Muscle of leg (tissue), 11 donors: ENCODE measurements around the gene CUX1. TPM values are rescaled to one million over a fixed set of nuclear protein-coding genes. Genes with fewer than 3 reads are reported as not detected.

Experiments
- DNase-seq: peaks from one replicate; pipeline ENCODE4 v3.0.0; 2013
- H3K27ac ChIP-seq: one replicate; pipeline ENCODE4 v1.5.1; 2013; ENCODE audit warnings: mild to moderate bottlenecking, low read length, control low read depth
- H3K27me3 ChIP-seq: one replicate; pipeline ENCODE4 v1.6.1; 2013; ENCODE audit warnings: low read length; ENCODE audit not compliant: control insufficient read depth, insufficient read depth
- H3K36me3 ChIP-seq: one replicate; pipeline ENCODE4 v1.6.1; 2013; ENCODE audit warnings: low read length; ENCODE audit not compliant: control insufficient read depth, insufficient read depth
- H3K4me1 ChIP-seq: one replicate; pipeline ENCODE4 v1.6.1; 2013; ENCODE audit warnings: low read length; ENCODE audit not compliant: control insufficient read depth, insufficient read depth
- H3K4me3 ChIP-seq: one replicate; pipeline ENCODE4 v1.5.1; 2013; ENCODE audit warnings: low read length, control low read depth
- H3K9me3 ChIP-seq: replicated peaks from 2 replicates; pipeline ENCODE4 v1.6.1; 2013; ENCODE audit warnings: low read depth, low read length; ENCODE audit not compliant: control insufficient read depth
- WGBS: methylation state at CpG from one replicate; pipeline ENCODE4 v1.1.5; 2013; ENCODE audit warnings: missing lambda C conversion rate; ENCODE audit not compliant: insufficient coverage; 5-methylcytosine and 5-hydroxymethylcytosine counted together
- polyA plus RNA-seq, 8 donors: library from polyadenylated mRNA; unstranded; fragments of 120-200 nt; gene quantifications; one replicate each; pipeline versions ENCODE4 v1.2.1 to v1.2.3, GENCODE V29; 2013; ENCODE audit warnings: inconsistent platforms in 1 of 8, low replicate concordance in 1 of 8; ENCODE audit not compliant: insufficient read length in 8 of 8, insufficient read depth in 1 of 8
- total RNA-seq: library from RNA; stranded (reverse); fragments of 120-200 nt; gene quantifications from one replicate; pipeline ENCODE4 v1.2.4, GENCODE V29; 2013

The CUX1 gene
- total and polyA plus RNA-seq, 9 donors, result 29.4 to 46.9 (median 40.8) TPM

GRCh38 chr7:102066476-102066875 lies 249.1 kb downstream of the CUX1 start:
- peaks cover 4% of the 10 kb centered on the region for H3K9me3 ChIP-seq
- H3K4me3 ChIP-seq, result no peak overlapping the region
- peaks cover 15% of the 10 kb centered on the region for H3K4me1 ChIP-seq
- H3K27ac ChIP-seq, result no peak overlapping the region
- H3K27me3 ChIP-seq, result no peaks in the 10 kb centered on the region
- H3K36me3 ChIP-seq, result peaks cover 12% of the 10 kb centered on the region
- DNase-seq, result peak; percentile 23
- WGBS, result 59% methylated on average over 6 of the region's 9 CpGs

GRCh38 chr7:102068846-102069245 lies 251.4 kb downstream of the CUX1 start:
- Histone ChIP-seq H3K4me3 (no peak overlapping the region), H3K27ac (no peak overlapping the region), H3K9me3 (peaks cover 9% of the 10 kb centered on the region), H3K27me3 (no peaks in the 10 kb centered on the region), H3K4me1 (peaks cover 11% of the 10 kb centered on the region), H3K36me3 (peaks cover 19% of the 10 kb centered on the region)
- DNase-seq, result no peak
- WGBS, result 93% methylated on average over 14 of the region's 14 CpGs

GRCh38 chr7:102069931-102070629 lies 252.7 kb downstream of the CUX1 start:
- peaks cover 23% of the 10 kb centered on the region for H3K36me3 ChIP-seq
- no peak overlapping the region for H3K27ac ChIP-seq
- WGBS, result 90% methylated on average over 4 of the region's 7 CpGs
- H3K4me1 ChIP-seq, result peaks cover 2% of the 10 kb centered on the region
- no peak overlapping the region for H3K4me3 ChIP-seq
- peaks cover 9% of the 10 kb centered on the region for H3K9me3 ChIP-seq
- no peaks in the 10 kb centered on the region for H3K27me3 ChIP-seq
- no peak for DNase-seq

- Histone ChIP-seq H3K4me1 (no peaks in the 10 kb centered on the region), H3K27ac (no peak overlapping the region), H3K4me3 (no peak overlapping the region), H3K9me3 (peaks cover 9% of the 10 kb centered on the region), H3K36me3 (peaks cover 26% of the 10 kb centered on the region), H3K27me3 (no peaks in the 10 kb centered on the region)
- WGBS, result 96% methylated on average over 4 of the region's 5 CpGs
- DNase-seq, result no peak
These were observed 254.6 kb downstream of the CUX1 start for GRCh38 chr7:102072003-102072402.

GRCh38 chr7:102072636-102073209 lies 255.3 kb downstream of the CUX1 start:
- peaks cover 9% of the 10 kb centered on the region for H3K9me3 ChIP-seq
- H3K27me3 ChIP-seq, result no peaks in the 10 kb centered on the region
- no peak for DNase-seq
- H3K4me3 ChIP-seq, result no peak overlapping the region
- WGBS, result 81% methylated on average over 3 of the region's 8 CpGs
- H3K4me1 ChIP-seq, result no peaks in the 10 kb centered on the region
- H3K36me3 ChIP-seq, result peaks cover 26% of the 10 kb centered on the region
- no peak overlapping the region for H3K27ac ChIP-seq

GRCh38 chr7:102073931-102074880 lies 256.8 kb downstream of the CUX1 start:
- Histone ChIP-seq H3K4me1 (no peaks in the 10 kb centered on the region), H3K9me3 (peaks cover 9% of the 10 kb centered on the region), H3K27ac (no peak overlapping the region), H3K27me3 (no peaks in the 10 kb centered on the region), H3K4me3 (no peak overlapping the region), H3K36me3 (peaks cover 26% of the 10 kb centered on the region)
- DNase-seq, result no peak
- 90% methylated on average over 10 of the region's 14 CpGs for WGBS

GRCh38 chr7:102075126-102075525 lies 257.7 kb downstream of the CUX1 start:
- no peak for DNase-seq

GRCh38 chr7:102075553-102076135 lies 258.2 kb downstream of the CUX1 start:
- Histone ChIP-seq H3K27ac (no peak overlapping the region), H3K4me1 (peaks cover 5% of the 10 kb centered on the region), H3K27me3 (no peaks in the 10 kb centered on the region), H3K4me3 (no peak overlapping the region), H3K36me3 (peaks cover 21% of the 10 kb centered on the region), H3K9me3 (peaks cover 9% of the 10 kb centered on the region)
- WGBS, result 91% methylated on average over 5 of the region's 11 CpGs
- DNase-seq, result no peak

More at GRCh38 chr7:102075126-102075525, 257.7 kb downstream of the CUX1 start:
- WGBS, result 87% methylated on average over 7 of the region's 9 CpGs
- H3K4me1 ChIP-seq, result peaks cover 5% of the 10 kb centered on the region
- H3K36me3 ChIP-seq, result peaks cover 26% of the 10 kb centered on the region
- H3K27ac ChIP-seq, result no peak overlapping the region
- no peaks in the 10 kb centered on the region for H3K27me3 ChIP-seq
- H3K9me3 ChIP-seq, result peaks cover 9% of the 10 kb centered on the region
- no peak overlapping the region for H3K4me3 ChIP-seq

- H3K27me3 ChIP-seq, result no peaks in the 10 kb centered on the region
- no peak for DNase-seq
- peaks cover 5% of the 10 kb centered on the region for H3K4me1 ChIP-seq
- H3K27ac ChIP-seq, result no peak overlapping the region
- peaks cover 17% of the 10 kb centered on the region for H3K36me3 ChIP-seq
- H3K4me3 ChIP-seq, result no peak overlapping the region
- no peaks in the 10 kb centered on the region for H3K9me3 ChIP-seq
- WGBS, result 49% methylated on average over 3 of the region's 5 CpGs
These were observed 259.7 kb downstream of the CUX1 start for GRCh38 chr7:102077081-102077480.
